Adipose tissue (tissue), 3 donors: ENCODE data around the gene TRIOBP. TPM values are rescaled to one million over a fixed set of nuclear protein-coding genes. Genes with fewer than 3 reads are reported as not detected.
"Not testable (repeated sequence)": the region's sequence is repeated elsewhere in the genome, so short reads cannot be mapped to it uniquely, and the experiment has no call there.

ENCODE experiments used
- H3K27ac ChIP-seq: one replicate; pipeline ENCODE4 v1.5.1; 2013; ENCODE audit warnings: low read depth, low read length
- WGBS, 3 donors: extraction: QIAGEN DNeasy Blood & Tissue Kit; methylation state at CpG; one replicate each; pipeline ENCODE4 v1.1.7; 2013; 5-methylcytosine and 5-hydroxymethylcytosine counted together
- polyA plus RNA-seq, 3 donors: library from polyadenylated mRNA; stranded (reverse); fragments of 200-250 nt; gene quantifications; one replicate each; pipeline ENCODE4 v1.2.3, GENCODE V29; 2013
- donor health status: healthy with polysubstance abuse.
- donor health status: Bipolar disorder and iron deficiency.
- donor health status: healthy.

Gene TRIOBP
- polyA plus RNA-seq, 3 donors, result 28.1 to 104 (median 74.8) TPM

- no peak overlapping the region for H3K27ac ChIP-seq
- WGBS, 3 donors, result 18 to 23% (median 19%) methylated on average over 6 of the region's 6 CpGs
Measured at GRCh38 chr22:37681556-37682049, 15.2 kb upstream of the TRIOBP start.

DNA sequence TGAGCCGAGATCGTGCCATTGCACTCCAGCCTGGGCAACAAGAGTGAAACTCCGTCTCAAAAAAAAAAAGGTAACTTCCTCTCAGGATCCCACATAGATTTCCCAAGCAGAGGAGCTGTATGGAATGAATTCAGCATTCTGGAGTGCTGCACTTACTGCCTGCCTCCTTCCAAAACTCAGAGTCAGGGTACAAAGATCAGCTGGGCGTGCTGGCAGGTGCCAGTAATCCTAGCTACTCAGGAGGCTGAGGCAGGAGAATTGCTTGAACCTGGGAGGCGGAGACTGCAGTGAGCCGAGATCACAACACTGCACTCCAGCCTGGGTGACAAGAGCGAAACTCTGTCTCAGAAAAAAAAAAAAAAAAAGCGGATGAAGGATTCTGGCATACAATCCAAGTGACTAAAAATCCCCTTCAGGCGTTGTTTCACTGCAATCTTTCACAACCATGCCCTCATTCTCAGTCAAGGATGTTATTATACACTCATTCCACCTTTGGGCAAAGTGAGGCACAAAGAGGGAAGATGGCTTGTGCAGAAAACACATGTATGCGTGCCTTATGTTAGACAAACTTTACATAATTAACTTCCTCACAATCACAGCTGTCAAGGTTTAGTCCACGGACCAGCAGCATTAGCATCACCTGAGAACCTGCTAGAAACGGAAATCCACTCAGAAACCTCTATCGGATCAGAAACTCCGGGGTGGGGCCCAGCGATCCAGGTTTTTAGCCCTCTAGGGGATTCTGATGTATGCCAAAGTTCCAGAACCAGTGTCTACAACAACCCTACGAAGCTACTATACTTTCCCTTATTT is 11.8 kb upstream of the TRIOBP start:
- H3K27ac ChIP-seq, result no peak overlapping the region
- WGBS, 3 donors, result 74 to 78% (median 75%) methylated on average over 16 of the region's 16 CpGs

DNA sequence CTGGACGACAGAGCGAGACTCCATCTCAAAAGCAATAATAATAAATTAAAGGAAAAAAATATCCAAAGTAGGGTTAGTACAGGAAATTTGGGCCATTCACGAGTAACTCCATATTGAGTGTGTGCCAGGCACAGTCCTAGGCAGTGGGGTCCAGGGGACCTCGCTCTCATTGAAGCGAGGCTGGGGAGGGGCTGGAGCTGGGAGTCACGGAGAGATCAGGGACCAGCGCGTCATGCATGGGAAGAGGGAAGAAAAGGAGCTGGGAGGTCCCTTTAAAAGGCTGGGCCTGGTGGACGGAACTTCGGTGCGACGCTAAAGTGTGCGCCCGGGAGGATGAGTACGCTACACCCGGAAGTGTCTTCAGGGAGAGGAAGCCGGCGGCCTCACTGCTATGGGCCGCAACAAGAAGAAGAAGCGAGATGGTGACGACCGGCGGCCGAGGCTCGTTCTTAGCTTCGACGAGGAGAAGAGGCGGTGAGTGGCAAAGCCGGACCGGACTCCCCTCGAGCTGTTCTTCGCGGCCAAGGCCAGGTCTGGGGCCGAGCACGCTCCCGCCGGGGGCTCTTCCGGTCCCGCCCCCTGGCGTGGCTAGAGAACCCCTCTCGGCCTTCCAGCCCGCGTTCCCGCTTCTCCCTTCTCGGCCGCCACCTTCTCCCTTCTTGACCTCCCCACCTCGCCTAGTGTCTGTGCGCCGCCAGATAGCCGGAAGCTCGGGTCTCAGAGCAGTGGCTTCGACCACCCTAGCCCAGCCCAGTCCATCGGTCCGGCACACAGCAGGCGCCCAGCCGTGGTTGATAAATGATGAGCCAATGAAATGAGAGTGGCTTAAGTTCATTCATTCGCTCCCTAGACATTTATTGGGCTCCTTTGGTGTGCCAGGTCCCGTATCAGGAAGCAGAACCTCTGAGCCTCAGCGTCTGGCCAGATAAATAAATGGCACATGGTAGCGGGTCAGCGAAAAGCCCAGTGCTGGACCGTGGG is 10.6 kb upstream of the TRIOBP start, which contains the start of gene NOL12:
TSS of gene NOL12 (plus strand) at position 342 of the 981 bp plus-strand sequence. CDS start at position 392, 50 bp downstream.
- no peak within 1 kb of the TSS for H3K27ac ChIP-seq
- WGBS, 3 donors, result 2 to 3% (median 2%) methylated on average over 58 to 62 of the region's 62 CpGs

DNA sequence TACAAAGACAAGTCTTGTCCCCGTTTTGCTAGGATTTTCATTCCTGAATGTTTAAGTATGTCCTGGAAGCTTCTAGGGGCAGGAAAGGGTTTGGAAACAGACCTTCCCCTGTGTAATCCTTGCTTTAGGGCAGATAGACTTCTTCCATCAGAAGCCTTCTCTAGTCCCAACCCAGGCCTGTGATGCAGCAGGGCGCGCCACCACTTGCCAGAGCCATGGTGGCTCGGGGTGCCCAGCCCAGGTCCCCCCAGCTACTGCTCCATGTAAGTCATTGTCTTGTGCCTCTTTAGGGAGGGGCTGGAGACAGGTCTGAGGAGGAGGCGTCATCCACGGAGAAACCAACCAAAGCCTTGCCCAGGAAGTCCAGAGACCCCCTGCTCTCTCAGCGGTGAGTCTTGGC is 6.4 kb upstream of the TRIOBP start:
- WGBS, 3 donors, result 88 to 92% (median 89%) methylated on average over 7 of the region's 7 CpGs
- no peak overlapping the region for H3K27ac ChIP-seq

DNA sequence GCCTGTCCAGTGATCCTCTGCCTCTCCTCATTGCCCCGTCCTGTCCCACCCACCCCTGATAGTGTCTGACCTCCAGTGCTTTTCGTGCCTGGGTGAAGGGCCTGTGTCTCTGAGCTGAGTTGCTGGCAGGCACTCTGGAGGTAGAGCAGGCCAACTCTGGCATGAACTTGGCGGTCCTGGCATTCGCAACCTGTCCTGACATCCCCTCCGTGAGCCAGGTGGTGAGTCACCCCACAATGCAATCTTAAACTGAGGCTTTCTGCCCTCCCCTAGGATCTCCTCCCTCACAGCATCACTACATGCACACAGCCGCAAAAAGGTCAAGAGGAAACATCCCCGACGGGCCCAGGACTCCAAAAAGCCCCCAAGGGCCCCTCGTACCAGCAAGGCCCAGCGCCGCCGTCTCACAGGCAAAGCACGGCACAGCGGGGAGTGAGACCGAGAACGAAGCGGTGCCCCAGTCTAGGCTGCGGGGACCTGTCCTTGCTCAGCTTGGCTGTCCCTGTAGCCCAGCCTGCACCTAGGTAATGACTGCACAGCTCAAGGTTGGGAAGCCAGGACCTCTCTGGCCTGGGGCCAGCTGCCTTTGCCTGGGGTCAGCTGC is 5.8 kb upstream of the TRIOBP start:
- 91 to 93% (median 93%) methylated on average over 18 of the region's 18 CpGs for WGBS, 3 donors
- no peak overlapping the region for H3K27ac ChIP-seq

- WGBS, 3 donors, result 90 to 93% (median 92%) methylated on average over 15 of the region's 15 CpGs
- no peak overlapping the region for H3K27ac ChIP-seq
Measured at GRCh38 chr22:37692627-37693285, 4.1 kb upstream of the TRIOBP start.

GRCh38 chr22:37694131-37694530 is 2.7 kb upstream of the TRIOBP start:
- 90 to 98% (median 95%) methylated on average over 7 of the region's 7 CpGs for WGBS, 3 donors
- H3K27ac ChIP-seq, result not testable (repeated sequence)

- not testable (repeated sequence) for H3K27ac ChIP-seq
- 14 to 39% (median 28%) methylated on average over 12 to 13 of the region's 13 CpGs for WGBS, 3 donors
Measured at GRCh38 chr22:37696260-37696656, 590 bp upstream of the TRIOBP start.

DNA sequence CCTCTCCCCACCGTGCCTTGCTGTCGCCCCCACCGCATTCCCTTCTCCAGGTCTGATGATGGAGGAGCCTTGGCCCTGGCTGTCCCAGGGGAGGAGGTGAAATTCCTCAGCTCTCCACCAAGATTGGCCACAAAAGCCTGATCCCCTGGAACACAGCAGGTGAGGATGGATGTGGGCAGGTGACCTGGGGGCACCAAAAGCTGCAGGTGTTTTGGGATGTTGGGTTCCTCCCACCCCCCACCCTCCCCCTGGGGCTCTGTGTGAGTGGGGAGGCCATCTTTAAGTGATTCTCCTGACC is 639 bp downstream of the TRIOBP start:
- 24 to 65% (median 57%) methylated on average over 3 of the region's 3 CpGs for WGBS, 3 donors
- H3K27ac ChIP-seq, result no peak overlapping the region

DNA sequence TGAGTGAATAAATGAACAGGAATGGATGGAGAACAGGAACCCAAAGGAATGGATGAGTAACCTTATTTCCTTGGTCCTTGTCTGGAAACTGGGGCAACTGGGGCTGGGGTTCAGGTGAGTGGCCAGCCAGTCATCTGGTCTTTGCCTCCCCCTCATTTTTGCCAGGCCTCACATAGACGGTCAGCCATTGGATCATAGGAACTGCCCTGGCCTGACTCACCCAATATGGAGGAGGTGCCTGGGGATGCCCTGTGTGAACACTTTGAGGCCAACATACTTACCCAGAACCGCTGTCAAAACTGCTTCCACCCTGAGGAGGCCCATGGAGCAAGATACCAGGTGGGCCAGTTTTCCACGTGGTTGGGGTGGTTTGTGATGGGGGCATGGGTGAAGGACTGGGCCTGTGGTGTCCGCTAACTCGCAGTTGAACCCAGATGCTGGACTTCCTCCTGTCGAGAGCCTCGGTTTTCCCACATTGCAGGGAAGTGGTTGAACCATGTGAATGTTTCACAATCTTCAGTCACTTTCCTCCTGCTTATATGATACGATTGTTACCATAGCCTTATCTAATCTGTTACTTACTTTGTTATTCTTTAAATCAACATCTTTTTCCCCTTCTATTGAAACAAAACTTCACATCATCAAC is 4.4 kb downstream of the TRIOBP start:
- WGBS, 3 donors, result 41 to 73% (median 47%) methylated on average over 8 of the region's 8 CpGs
- no peak overlapping the region for H3K27ac ChIP-seq

- 77 to 88% (median 82%) methylated on average over 7 of the region's 7 CpGs for WGBS, 3 donors
Measured at GRCh38 chr22:37703906-37704305, 7.1 kb downstream of the TRIOBP start.

GRCh38 chr22:37704645-37705044 is 7.8 kb downstream of the TRIOBP start:
- WGBS, 3 donors, result 43 to 89% (median 52%) methylated on average over 3 of the region's 3 CpGs

More at GRCh38 chr22:37703906-37704305, 7.1 kb downstream of the TRIOBP start:
- no peak overlapping the region for H3K27ac ChIP-seq

GRCh38 chr22:37705205-37705604 is 8.4 kb downstream of the TRIOBP start:
- 94 to 96% (median 95%) methylated on average over 3 of the region's 3 CpGs for WGBS, 3 donors

More at GRCh38 chr22:37704645-37705044, 7.8 kb downstream of the TRIOBP start:
- no peak overlapping the region for H3K27ac ChIP-seq

GRCh38 chr22:37708580-37709444 is 12.0 kb downstream of the TRIOBP start:
- H3K27ac ChIP-seq, result no peak overlapping the region
- 70 to 88% (median 72%) methylated on average over 25 of the region's 25 CpGs for WGBS, 3 donors

More at GRCh38 chr22:37705205-37705604, 8.4 kb downstream of the TRIOBP start:
- no peak overlapping the region for H3K27ac ChIP-seq

DNA sequence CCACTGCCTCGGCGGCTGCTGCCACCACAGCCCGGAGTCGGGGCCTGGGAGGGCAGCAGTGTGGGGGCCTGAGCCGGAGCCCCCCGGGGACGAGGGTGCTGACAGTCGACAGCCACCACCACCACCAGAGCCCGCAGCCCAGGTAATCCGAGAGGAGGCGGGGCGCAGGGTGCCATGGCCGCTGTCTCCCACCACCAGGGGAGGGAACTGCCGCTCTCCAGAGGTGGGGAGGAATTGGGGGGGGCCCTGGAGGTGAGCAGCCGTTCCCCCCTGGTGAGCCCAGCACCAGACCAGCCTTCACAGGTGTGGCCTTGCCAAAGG is 12.6 kb downstream of the TRIOBP start:
- H3K27ac ChIP-seq, result no peak overlapping the region
- WGBS, 3 donors, result 90 to 97% (median 95%) methylated on average over 11 to 15 of the region's 15 CpGs

GRCh38 chr22:37710675-37711074 is 13.8 kb downstream of the TRIOBP start:
- no peak overlapping the region for H3K27ac ChIP-seq
- WGBS, 3 donors, result 82 to 90% (median 84%) methylated on average over 3 of the region's 3 CpGs

DNA sequence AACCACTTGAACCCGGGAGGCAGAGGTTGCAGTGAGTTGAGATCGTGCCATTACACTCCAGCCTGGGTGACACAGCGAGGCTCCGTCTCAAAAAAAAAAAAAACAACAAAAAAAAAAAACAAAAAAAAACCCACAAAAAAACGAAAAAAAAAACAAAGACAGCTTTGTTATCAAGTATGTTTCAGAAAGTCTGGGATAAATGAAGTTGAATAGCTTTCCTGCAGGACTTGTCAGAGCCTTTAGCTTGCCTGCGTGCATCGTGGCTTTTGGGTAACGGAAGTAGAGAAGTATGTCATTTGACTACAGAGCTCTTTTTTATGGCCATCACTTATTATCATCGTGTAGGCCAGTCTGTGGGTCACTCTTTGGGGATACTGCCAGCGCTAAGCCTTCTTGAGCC is 14.6 kb downstream of the TRIOBP start:
- no peak overlapping the region for H3K27ac ChIP-seq
- 86 to 92% (median 91%) methylated on average over 10 of the region's 10 CpGs for WGBS, 3 donors
